Measurements from ENCODE around the gene VHLL.

Gene VHLL

GRCh38 chr1:156258859-156259258 lies 40.2 kb downstream of the VHLL start:
- Histone ChIP-seq H3K36me3 (replicated peaks) (peaks cover 90% of the 10 kb centered on the region), H3K27me3 (ENCODE audit: low read depth) (no peaks in the 10 kb centered on the region), H3K4me1 (no peaks in the 10 kb centered on the region), H3K9me3 (no peaks in the 10 kb centered on the region), H3K4me3 (no peak overlapping the region)
- in situ Hi-C loops (cut with MboI; ENCODE audit: low sequenced_read_pairs), result no loop called here
- DNase-seq (ENCODE audit: low spot score in 2 of 2), result no peak

DNA sequence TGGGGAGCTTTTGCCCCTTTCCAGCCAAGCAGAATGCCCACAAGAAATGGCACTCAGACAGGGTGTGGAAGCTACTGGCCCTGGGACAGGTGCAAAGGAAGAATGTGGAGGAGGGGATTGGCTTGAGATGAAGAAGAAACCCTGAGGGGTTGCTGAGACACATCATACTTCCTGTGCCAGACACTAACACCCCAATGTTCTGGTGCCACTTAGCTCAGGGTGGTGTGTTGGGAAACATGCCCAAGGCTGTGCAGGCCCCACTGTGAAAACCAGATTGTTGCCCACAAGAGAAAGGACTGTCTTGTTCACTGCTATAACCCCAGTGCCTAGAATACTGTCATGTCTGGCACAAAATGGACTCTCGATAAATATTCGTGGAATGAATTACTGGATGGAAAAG lies 41.4 kb downstream of the VHLL start:
- Histone ChIP-seq H3K36me3 (replicated peaks) (peaks cover 90% of the 10 kb centered on the region), H3K4me3 (no peak overlapping the region), H3K4me1 (no peaks in the 10 kb centered on the region), H3K27me3 (ENCODE audit: low read depth) (no peaks in the 10 kb centered on the region), H3K9me3 (no peaks in the 10 kb centered on the region)
- in situ Hi-C loops (cut with MboI; ENCODE audit: low sequenced_read_pairs), result no loop called here
- DNase-seq (ENCODE audit: low spot score in 2 of 2), result no peak

DNA sequence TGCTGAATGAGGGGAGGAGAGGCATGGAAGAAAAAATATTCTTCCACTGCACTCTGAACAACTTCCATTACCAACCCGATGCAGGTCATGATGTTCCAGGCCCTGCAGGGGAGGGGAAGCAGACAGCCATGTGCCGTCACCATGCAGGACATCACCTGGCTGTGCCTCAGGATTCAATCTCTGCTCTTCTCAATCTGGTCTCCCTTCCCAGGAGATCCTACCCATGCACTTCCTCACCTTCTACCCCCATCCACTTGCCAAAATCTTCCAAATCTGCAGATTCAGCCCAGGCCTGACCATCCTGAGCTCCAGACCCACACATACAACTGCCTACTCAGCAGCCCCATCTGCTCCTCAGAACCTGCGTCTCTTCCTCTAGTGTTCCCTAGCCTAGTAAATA lies 45.5 kb downstream of the VHLL start:
- Histone ChIP-seq H3K4me3 (no peak overlapping the region), H3K27me3 (ENCODE audit: low read depth) (no peaks in the 10 kb centered on the region), H3K4me1 (no peaks in the 10 kb centered on the region), H3K36me3 (replicated peaks) (peaks cover 83% of the 10 kb centered on the region), H3K9me3 (no peaks in the 10 kb centered on the region)
- DNase-seq (ENCODE audit: low spot score in 2 of 2), result no peak
- in situ Hi-C loops (cut with MboI; ENCODE audit: low sequenced_read_pairs), result no loop called here

DNA sequence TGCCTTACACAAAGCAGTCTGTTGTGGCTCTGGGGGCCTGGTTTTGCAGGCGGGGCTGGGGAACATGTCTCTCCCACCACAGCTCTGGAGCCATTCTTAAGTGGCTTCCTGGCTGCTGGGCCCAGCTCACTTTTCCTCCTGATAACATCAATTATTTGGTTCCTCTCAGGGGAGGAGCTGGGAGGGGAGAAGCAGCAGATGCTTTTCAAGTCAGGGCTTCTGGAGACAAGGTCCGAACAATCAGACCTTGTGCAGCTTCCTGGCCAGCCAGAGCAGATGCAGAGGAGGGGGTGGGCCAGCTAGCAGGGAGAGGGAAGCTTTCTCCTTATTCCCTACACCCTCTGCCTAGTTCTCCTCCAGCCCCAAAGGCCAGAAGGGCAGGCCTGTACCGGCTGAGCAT lies 47.6 kb downstream of the VHLL start:
- no peak for DNase-seq (ENCODE audit: low spot score in 2 of 2)
- no peaks in the 10 kb centered on the region; the same call in 1 of the 2 replicates for H3K4me1 ChIP-seq
- no peak overlapping the region for H3K4me3 ChIP-seq
- in situ Hi-C loops (cut with MboI; ENCODE audit: low sequenced_read_pairs), result no loop called here
- H3K27me3 ChIP-seq (ENCODE audit: low read depth), result no peaks in the 10 kb centered on the region
- no peaks in the 10 kb centered on the region for H3K9me3 ChIP-seq
- peaks cover 64% of the 10 kb centered on the region for H3K36me3 ChIP-seq (replicated peaks)

GRCh38 chr1:156249593-156249992 lies 49.5 kb downstream of the VHLL start:
- in situ Hi-C loops (cut with MboI; ENCODE audit: low sequenced_read_pairs), result no loop called here
- Histone ChIP-seq H3K36me3 (replicated peaks) (peaks cover 51% of the 10 kb centered on the region), H3K4me1 (no peaks in the 10 kb centered on the region; the same call in 1 of the 2 replicates), H3K9me3 (no peaks in the 10 kb centered on the region), H3K27me3 (ENCODE audit: low read depth) (peaks cover 7% of the 10 kb centered on the region; the same call in 1 of the 2 replicates), H3K4me3 (no peak overlapping the region)
- DNase-seq (ENCODE audit: low spot score in 2 of 2), result no peak
